Measurements from ENCODE around the gene CCL26.

- TF ChIP-seq EZH2 (IDR thresholded peaks at IDR 0.05; ENCODE audit: borderline replicate concordance, low read depth, low read length, poor library complexity, severe bottlenecking) (no peak), CTCF (conservative IDR thresholded peaks at IDR 0.05; ENCODE audit: low read depth, low read length) (no peak)
Observed at GRCh38 chr7:75809396-75809795, 37.4 kb upstream of the CCL26 start.
